Iris pigment epithelial cell (primary cell): ENCODE measurements around the gene MFF.
"Not testable (repeated sequence)": the region's sequence is repeated elsewhere in the genome, so short reads cannot be mapped to it uniquely, and the experiment has no call there.

ENCODE experiments used
- DNase-seq: peaks from one replicate; pipeline ENCODE4 v3.0.0-alpha.2; 2011; ENCODE audit warnings: low read depth

MFF gene

DNA sequence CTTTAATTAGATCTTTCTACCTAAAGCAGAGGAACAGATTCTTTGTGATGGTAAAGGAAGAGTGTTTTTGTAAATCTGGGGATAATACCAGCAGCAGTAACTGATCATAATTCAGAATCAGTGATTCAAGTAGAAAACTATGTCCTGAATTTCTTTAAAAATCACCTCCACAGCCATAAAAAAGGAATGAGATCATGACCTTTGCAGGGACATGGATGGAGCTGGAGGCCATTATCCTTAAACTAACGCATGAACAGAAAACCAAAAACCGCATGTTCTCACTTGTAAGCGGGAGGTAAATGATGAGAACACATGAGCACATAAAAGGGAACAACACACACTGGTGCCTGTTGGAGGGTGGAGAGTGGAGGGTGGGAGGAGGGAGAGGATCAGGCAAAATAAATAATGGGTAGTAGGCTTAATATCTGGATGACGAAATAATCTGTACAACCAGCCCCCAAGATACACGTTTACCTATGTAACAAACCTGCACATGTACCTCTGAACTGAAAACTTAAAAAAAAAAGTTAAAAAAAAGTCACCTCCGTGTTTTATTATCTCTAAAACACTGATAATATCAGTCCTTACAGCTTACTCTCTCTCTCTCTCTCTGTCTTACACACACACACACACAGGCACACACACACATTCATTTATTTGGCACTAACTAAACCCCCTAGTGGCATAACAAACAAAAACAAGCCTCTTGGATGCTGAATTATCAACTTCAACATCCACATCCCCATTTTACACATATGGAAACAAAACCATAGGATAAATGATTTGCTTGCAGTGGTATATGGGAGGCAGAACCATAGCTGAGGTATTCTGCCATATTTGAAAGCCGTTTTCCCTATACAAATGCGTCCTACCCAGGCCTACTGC lies 52.7 kb downstream of the MFF start:
- DNase-seq = no peak

DNA sequence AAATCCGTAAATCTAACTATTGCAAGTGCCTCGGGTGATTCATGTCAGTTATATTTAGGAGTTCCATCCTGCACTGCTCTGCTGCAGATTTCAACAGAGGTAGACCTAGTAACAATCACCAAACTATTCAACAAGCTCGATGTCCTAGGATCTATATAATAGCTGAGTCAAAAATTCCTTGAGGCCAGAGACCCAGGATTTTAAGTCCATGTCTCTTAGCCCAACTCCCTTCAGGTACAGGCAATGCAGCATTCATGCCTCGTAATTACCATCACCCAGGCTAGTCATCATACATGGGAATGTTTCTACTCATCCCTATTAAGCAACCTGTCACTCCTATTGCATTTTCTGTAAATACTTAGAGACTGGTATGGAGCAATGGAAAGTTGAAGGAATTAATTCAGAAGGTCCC lies 53.3 kb downstream of the MFF start:
- peak; percentile 81 for DNase-seq

GRCh38 chr2:227379095-227379494 lies 54.0 kb downstream of the MFF start, which contains the start of gene TM4SF20:
Gene TM4SF20, minus strand, starts transcription at chr2:227379306. Its CDS starts 38 bp downstream, at chr2:227379268.
- no peak for DNase-seq

- not testable (repeated sequence) for DNase-seq
Observed at GRCh38 chr2:227382241-227382835, 57.3 kb downstream of the MFF start.

GRCh38 chr2:227383686-227384085 lies 58.6 kb downstream of the MFF start:
- DNase-seq = no peak

DNA sequence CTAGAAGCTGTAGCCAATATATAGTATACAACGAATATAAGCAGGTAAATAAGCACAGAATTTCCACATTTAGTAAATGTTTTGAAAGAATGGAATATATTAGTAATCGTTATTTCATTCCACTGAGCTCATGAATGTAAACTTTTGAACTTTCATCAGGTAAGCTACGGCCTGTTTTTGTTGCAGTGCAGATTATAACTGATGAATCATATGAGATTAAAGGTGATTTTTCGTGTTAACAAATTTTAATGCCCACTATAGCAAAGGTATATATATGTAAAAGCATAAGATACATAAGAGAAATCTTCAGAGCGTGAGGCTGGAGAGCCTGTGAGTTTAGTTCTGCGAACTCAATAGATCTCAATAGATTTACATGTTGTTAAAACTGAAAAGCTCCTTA lies 61.6 kb downstream of the MFF start:
- DNase-seq = peak; percentile 68

DNA sequence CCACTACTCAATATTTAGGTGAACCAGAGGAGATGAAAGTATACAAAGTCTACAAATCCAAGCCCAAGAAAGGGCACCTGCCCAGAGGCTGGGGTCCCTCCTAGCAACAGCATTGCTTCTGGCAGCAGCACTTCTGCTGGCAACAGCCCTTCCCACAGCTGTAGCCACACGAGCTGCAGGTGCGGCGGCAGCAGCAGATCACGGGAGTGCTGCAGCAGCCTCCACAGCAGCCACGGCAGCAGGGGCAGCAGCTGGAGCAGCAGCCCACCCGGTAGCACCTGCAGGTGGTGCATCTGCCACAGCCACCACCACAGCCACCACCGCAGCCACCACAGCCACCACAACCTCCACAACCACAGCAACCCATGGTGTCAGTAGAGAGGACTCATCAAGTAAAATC lies 62.5 kb downstream of the MFF start, which contains the start of gene SCYGR1:
SCYGR1 (minus strand) TSS at position 367 of the 400 bp plus-strand sequence; CDS start at position 367, 0 bp downstream.
- not testable (repeated sequence) for DNase-seq

DNA sequence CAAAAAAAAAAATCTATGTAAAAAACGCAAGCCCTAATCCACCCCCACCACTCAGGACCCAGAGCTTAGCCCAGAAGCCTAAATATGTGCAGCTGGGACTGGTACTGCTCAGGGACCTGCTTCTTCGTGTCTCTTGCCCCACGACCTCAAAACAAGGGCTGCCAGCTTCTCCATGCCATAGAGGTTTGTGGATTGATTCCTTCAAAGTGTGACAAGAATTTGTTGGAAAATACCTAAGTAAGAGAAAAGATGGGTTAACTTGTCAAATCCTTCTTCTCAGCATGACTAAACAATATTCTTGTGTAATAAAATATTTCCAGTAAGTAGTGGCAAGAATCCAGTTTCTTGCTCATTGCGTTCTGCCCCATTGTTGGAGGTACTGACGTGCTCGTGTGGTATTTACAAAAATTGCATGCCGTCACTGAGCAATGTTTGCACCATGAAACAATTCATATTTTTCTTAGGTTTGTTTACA lies 63.5 kb downstream of the MFF start:
- DNase-seq = peak; percentile 99

DNA sequence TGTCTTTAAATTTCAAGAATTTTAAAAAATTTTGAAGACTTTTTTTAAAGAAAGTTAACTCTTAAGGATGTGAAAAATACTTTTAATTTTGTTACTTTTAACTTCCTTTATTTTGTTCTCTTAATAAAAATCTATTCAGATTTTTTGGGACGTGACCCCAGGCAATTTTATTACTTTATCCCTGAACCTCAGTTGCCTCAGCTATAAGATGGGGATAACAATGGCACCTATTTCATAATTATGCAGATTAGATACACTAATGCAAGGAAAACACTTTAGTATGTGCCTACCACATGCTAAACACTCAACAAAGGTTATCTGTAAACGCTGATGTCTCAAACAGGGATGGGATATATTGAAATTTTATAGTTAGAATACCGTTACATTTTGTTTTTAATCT lies 64.2 kb downstream of the MFF start:
- no peak for DNase-seq

GRCh38 chr2:227389661-227390060 lies 64.6 kb downstream of the MFF start:
- no peak for DNase-seq

- DNase-seq = no peak
Observed at GRCh38 chr2:227390468-227391256, 65.6 kb downstream of the MFF start.

GRCh38 chr2:227394401-227394800 lies 69.3 kb downstream of the MFF start:
- no peak for DNase-seq

GRCh38 chr2:227395556-227395955 lies 70.5 kb downstream of the MFF start:
- no peak for DNase-seq

- no peak for DNase-seq
Observed at GRCh38 chr2:227397562-227397961, 72.5 kb downstream of the MFF start.

- no peak for DNase-seq
Observed at GRCh38 chr2:227398684-227399670, 73.9 kb downstream of the MFF start.

DNA sequence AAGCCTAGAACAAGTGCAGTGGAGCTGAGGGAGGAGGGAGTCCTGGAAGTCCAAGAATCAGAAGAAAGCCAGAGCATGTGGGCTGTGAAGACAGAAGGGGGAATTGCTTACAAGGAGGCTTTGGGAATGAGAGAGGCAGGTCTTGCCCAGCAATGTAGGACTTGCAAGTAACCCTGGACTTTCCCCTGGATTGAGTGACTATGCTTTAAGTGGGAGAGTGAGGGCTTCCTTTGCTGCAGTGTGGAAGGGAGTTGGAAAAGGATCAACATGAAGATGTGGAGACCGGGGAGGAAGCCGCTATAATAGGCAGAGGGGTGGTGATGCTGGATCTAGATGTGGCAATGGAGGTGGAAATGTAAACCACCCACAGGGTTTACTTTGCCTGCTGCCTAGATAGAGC lies 76.5 kb downstream of the MFF start:
- no peak for DNase-seq

GRCh38 chr2:227402321-227402720 lies 77.3 kb downstream of the MFF start:
- no peak for DNase-seq

DNA sequence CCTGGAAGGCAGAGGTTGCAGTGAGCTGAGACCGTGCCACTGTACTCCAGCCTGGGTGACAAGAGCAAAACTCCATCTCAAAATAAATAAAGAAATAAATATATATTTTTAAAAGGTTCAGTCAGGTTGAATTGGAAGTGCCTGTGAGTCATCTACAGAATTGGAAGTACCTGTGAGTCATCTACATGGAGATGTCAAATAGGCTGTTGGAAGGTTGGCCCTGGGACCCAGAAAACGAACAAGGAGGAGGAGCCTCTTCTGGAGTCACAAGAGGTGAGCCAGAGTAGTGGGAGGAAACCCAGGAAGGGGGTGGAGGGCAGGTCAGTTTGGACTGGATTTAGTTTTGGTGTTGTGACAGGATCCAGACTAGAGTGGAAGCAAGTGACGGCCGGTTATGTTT lies 77.9 kb downstream of the MFF start:
- DNase-seq = no peak

GRCh38 chr2:227404585-227405271 lies 79.7 kb downstream of the MFF start:
- DNase-seq = no peak
